Measurements from ENCODE around the gene MARS1.

DNA sequence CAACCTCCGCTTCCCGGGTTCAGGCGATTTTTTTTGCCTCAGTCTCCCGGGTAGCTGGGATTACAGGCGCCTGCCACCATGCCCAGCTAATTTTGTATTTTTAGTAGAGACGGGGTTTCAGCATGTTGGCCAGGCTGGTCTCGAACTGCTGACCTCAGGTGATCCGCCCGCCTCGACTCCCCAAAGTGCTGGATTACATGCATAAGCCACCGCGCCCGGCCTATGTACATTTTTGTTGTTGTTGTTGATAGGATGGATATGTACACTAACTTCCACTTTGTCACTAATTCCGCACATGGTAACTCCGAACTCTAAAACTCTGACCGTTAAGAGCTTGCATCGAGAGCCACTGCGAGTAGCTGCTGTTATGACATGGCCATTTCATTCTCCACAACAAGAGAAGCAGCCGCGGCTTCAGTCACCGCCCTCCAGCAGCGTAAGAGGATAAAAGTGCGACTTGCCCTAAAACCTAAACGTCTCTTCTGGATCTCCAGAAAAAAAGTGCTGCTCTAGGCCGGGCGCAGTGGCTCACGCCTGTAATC lies 742 bp upstream of the MARS1 start:
- TF ChIP-seq, protein P1, sequence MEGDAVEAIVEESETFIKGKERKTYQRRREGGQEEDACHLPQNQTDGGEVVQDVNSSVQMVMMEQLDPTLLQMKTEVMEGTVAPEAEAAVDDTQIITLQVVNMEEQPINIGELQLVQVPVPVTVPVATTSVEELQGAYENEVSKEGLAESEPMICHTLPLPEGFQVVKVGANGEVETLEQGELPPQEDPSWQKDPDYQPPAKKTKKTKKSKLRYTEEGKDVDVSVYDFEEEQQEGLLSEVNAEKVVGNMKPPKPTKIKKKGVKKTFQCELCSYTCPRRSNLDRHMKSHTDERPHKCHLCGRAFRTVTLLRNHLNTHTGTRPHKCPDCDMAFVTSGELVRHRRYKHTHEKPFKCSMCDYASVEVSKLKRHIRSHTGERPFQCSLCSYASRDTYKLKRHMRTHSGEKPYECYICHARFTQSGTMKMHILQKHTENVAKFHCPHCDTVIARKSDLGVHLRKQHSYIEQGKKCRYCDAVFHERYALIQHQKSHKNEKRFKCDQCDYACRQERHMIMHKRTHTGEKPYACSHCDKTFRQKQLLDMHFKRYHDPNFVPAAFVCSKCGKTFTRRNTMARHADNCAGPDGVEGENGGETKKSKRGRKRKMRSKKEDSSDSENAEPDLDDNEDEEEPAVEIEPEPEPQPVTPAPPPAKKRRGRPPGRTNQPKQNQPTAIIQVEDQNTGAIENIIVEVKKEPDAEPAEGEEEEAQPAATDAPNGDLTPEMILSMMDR (IDR thresholded peaks at IDR 0.05), result no peak
- TF ChIP-seq POLR2AphosphoS5 (IDR thresholded peaks at IDR 0.05) (no peak), POLR2A (IDR thresholded peaks at IDR 0.05) (no peak)

Measured in stomach (tissue), 4 donors.